Neural progenitor cell (in vitro differentiated cells): ENCODE measurements around the gene SPAG8. TPM values are rescaled to one million over a fixed set of nuclear protein-coding genes. Genes with fewer than 3 reads are reported as not detected.

Source experiments
- DNase-seq: peaks from one replicate; pipeline ENCODE4 v3.0.0-alpha.2; 2016; ENCODE audit warnings: low spot score
- H2AFZ ChIP-seq: fragments of 200-600 bp; sonication (generic); replicated peaks from 2 replicates; pipeline ENCODE4 v1.6.1; 2016; ENCODE audit warnings: antibody characterized with exemption
- H3F3A ChIP-seq: fragments of 200-600 bp; sonication (generic); 2 replicates; pipeline ENCODE4 v1.6.1; 2016; ENCODE audit warnings: antibody characterized with exemption, low read depth
- H3K27ac ChIP-seq: fragments of 200-600 bp; sonication (generic); 2 replicates; pipeline ENCODE4 v1.5.1; 2016; ENCODE audit warnings: mild to moderate bottlenecking
- H3K27me3 ChIP-seq: fragments of 200-600 bp; sonication (generic); 2 replicates; pipeline ENCODE4 v1.6.1; 2016; ENCODE audit warnings: mild to moderate bottlenecking, moderate library complexity
- H3K36me3 ChIP-seq: fragments of 200-600 bp; sonication (generic); 2 replicates; pipeline ENCODE4 v1.5.1; 2016
- H3K4me1 ChIP-seq: fragments of 200-600 bp; sonication (generic); 2 replicates; pipeline ENCODE4 v1.6.1; 2016; ENCODE audit warnings: mixed run types
- H3K4me2 ChIP-seq: fragments of 200-600 bp; sonication (generic); 2 replicates; pipeline ENCODE4 v1.6.1; 2016
- H3K4me3 ChIP-seq: fragments of 200-600 bp; sonication (generic); 2 replicates; pipeline ENCODE4 v1.5.1; 2016
- H3K79me2 ChIP-seq: fragments of 200-600 bp; sonication (generic); 2 replicates; pipeline ENCODE4 v1.6.1; 2016; ENCODE audit warnings: low read depth
- H3K9ac ChIP-seq: fragments of 200-600 bp; sonication (generic); 2 replicates; pipeline ENCODE4 v1.6.1; 2016
- H3K9me3 ChIP-seq: fragments of 200-600 bp; sonication (generic); 2 replicates; pipeline ENCODE4 v1.5.1; 2016; ENCODE audit warnings: low read depth
- H4K20me1 ChIP-seq: fragments of 200-600 bp; sonication (generic); 2 replicates; pipeline ENCODE4 v1.6.1; 2016; ENCODE audit warnings: low read depth
- H3K27ac Mint-ChIP-seq: 3 replicates; pipeline ENCODE4 v1.8.0; 2021; ENCODE audit warnings: mixed read lengths
- H3K27me3 Mint-ChIP-seq: 2 replicates; pipeline ENCODE4 v1.8.0; 2022; ENCODE audit warnings: low read depth, mild to moderate bottlenecking, inconsistent platforms, moderate library complexity, mixed read lengths; ENCODE audit not compliant: insufficient read depth
- H3K36me3 Mint-ChIP-seq: 3 replicates; pipeline ENCODE4 v1.8.0; 2021; ENCODE audit warnings: mixed read lengths
- H3K4me1 Mint-ChIP-seq: 3 replicates; pipeline ENCODE4 v1.8.0; 2021; ENCODE audit warnings: mixed read lengths
- H3K4me3 Mint-ChIP-seq: 3 replicates; pipeline ENCODE4 v1.8.0; 2021; ENCODE audit warnings: mild to moderate bottlenecking, moderate library complexity, mixed read lengths
- H3K9me3 Mint-ChIP-seq: 3 replicates; pipeline ENCODE4 v1.8.0; 2020; ENCODE audit warnings: mixed read lengths
- CTCF ChIP-seq: fragments of 200-600 bp; sonication (generic); IDR thresholded peaks from 2 replicates; pipeline ENCODE4 v1.5.1; 2017; ENCODE audit warnings: antibody characterized with exemption, mild to moderate bottlenecking
- EZH2 ChIP-seq: fragments of 200-600 bp; sonication (generic); IDR thresholded peaks from 2 replicates; pipeline ENCODE4 v1.6.1; 2017; ENCODE audit warnings: antibody characterized with exemption, mild to moderate bottlenecking, moderate library complexity
- EZH2phosphoT487 ChIP-seq: fragments of 200-600 bp; sonication (generic); IDR thresholded peaks from 2 replicates; pipeline ENCODE4 v1.6.1; 2017; ENCODE audit warnings: antibody characterized with exemption
- small RNA-seq: library from RNA; depleted of rRNA; stranded (forward); fragments of <200 nt; gene quantifications from one replicate; pipeline ENCODE3, GENCODE V24; 2015
- total RNA-seq: library from RNA; depleted of rRNA; stranded (reverse); fragments of >200 nt; gene quantifications from 2 replicates; pipeline ENCODE4 v1.2.3, GENCODE V29; 2015; ENCODE audit warnings: low replicate concordance

The SPAG8 gene
- total RNA-seq, 1 donor from 2014 or later, result 1.6 TPM

GRCh38 chr9:35759795-35760194, 52.3 kb downstream of the SPAG8 start:
- Histone ChIP-seq H2AFZ (no peak overlapping the region), H4K20me1 (peaks cover 11% of the 10 kb centered on the region), H3K9ac (no peak overlapping the region), H3K4me1 (peaks cover 32% of the 10 kb centered on the region), H3K4me2 (no peak overlapping the region), H3K36me3 (no peaks in the 10 kb centered on the region), H3K4me3 (no peak overlapping the region), H3F3A (peaks cover 42% of the 10 kb centered on the region), H3K27ac (no peak overlapping the region), H3K27me3 (no peaks in the 10 kb centered on the region), H3K9me3 (no peaks in the 10 kb centered on the region), H3K79me2 (peaks cover 71% of the 10 kb centered on the region)
- Mint-ChIP-seq H3K27ac (no peak overlapping the region), H3K4me1 (peaks cover 27% of the 10 kb centered on the region), H3K9me3 (no peaks in the 10 kb centered on the region), H3K4me3 (no peak overlapping the region), H3K27me3 (no peaks in the 10 kb centered on the region), H3K36me3 (peaks cover 12% of the 10 kb centered on the region)
- DNase-seq, result no peak
- no peak for TF ChIP-seq EZH2phosphoT487
- no peak for TF ChIP-seq CTCF
- no peak for TF ChIP-seq EZH2

Small RNA genes lying within 50 kb of the gene (small RNA-seq; reads per million reads assigned to genes)
- 0.16 reads per million for gene HINT2

Other genes with a start within 250 kb of the SPAG8 start
- 5.2 and 12.4 TPM in 2 replicates for gene TESK1, start 207.0 kb downstream of the SPAG8 start, total RNA-seq
- 0.56 and 1.4 TPM in 2 replicates for gene CD72, start 193.8 kb downstream of the SPAG8 start, total RNA-seq
- gene SIT1, start 161.3 kb downstream of the SPAG8 start, total RNA-seq, result 0.56 and 0.86 TPM in 2 replicates
- 1,307 and 2,709 TPM in 2 replicates for gene RMRP, start 154.2 kb downstream of the SPAG8 start, total RNA-seq
- gene CCDC107, start 154.0 kb downstream of the SPAG8 start, total RNA-seq, result 3.8 and 10.6 TPM in 2 replicates
- gene ARHGEF39, start 147.1 kb downstream of the SPAG8 start, total RNA-seq, result 13.2 and 31.9 TPM in 2 replicates
- gene CA9, start 138.3 kb downstream of the SPAG8 start, total RNA-seq, result 0.09 and 0.25 TPM in 2 replicates
- 174 and 241 TPM in 2 replicates for gene TPM2, start 122.3 kb downstream of the SPAG8 start, total RNA-seq
- gene TLN1, start 80.1 kb downstream of the SPAG8 start, total RNA-seq, result 36.7 and 71.5 TPM in 2 replicates
- gene CREB3, start 79.6 kb downstream of the SPAG8 start, total RNA-seq, result 27.9 and 30.3 TPM in 2 replicates
- 44.8 and 74.5 TPM in 2 replicates for gene GBA2, start 63.0 kb downstream of the SPAG8 start, total RNA-seq
- 11.2 and 20.1 TPM in 2 replicates for gene RGP1, start 63.0 kb downstream of the SPAG8 start, total RNA-seq
- gene MSMP, start 58.0 kb downstream of the SPAG8 start, total RNA-seq, result not detected in 2 replicates
- gene NPR2, start 20.7 kb downstream of the SPAG8 start, total RNA-seq, result 5.6 and 8.6 TPM in 2 replicates
- 21.8 and 35.9 TPM in 2 replicates for gene HINT2, start 2.8 kb upstream of the SPAG8 start, total RNA-seq
- gene FAM221B, start 16.5 kb upstream of the SPAG8 start, total RNA-seq, result not detected in 2 replicates
- 4.8 and 11.2 TPM in 2 replicates for gene TMEM8B, start 17.0 kb upstream of the SPAG8 start, total RNA-seq
- gene OR13J1, start 58.1 kb upstream of the SPAG8 start, total RNA-seq, result not detected in 2 replicates
- not detected in 2 replicates for gene HRCT1, start 93.9 kb upstream of the SPAG8 start, total RNA-seq
- gene SPAAR, start 97.2 kb upstream of the SPAG8 start, total RNA-seq, result 0.22 TPM in 1 of 2 replicates, not detected in the other
- not detected in 2 replicates for gene OR2S2, start 145.9 kb upstream of the SPAG8 start, total RNA-seq
- gene RECK, start 224.7 kb upstream of the SPAG8 start, total RNA-seq, result 11.0 and 12.2 TPM in 2 replicates